HG03039 (cell line): ENCODE results near the gene RUVBL1.

Experiments used
- ATAC-seq: cut with Tn5 transposase; IDR thresholded peaks from one replicate; pipeline ENCODE4 v1.9.1; 2021; ENCODE audit warnings: mild to moderate bottlenecking, moderate library complexity; ENCODE audit not compliant: unreplicated experiment

The RUVBL1 gene

DNA sequence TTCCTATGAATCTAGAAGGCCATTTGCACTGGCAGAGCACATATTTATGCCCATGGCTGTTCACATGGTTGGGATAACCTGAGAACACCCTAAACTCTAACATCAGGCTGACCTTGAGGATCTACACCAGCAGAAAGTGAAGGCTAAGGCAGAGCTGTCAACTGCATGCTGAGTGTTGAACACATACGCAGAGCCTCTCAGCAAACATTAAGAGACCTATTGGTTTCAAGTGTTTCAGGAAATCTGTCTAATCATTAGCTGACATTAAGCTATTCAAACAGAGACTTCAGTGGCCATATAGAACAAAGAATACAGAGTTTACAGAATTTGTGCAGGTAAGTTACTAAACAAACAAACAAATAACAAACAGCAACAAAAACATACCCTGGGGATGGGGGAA is 87.5 kb downstream of the RUVBL1 start:
- ATAC-seq, result no peak

DNA sequence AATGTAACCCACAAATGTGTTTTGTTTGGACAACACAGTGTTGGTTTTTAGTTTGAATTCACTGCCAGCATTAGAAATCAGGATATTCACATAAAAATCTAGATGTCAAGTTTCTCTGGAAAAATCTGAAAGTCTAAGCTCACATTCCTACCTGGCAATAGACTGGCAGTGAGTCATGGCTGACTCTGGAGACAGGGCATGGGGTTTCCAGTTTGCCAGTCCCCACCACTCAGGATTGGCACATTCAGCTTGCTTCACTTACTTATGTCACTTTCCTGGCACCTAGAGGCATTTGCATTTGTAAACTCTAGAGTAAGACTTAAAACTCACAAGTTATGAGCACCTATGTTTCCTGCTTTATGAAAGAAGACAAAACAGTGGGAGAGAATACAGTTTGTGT is 90.5 kb downstream of the RUVBL1 start:
- no peak for ATAC-seq
